ENCODE results near the gene ARHGAP15. TPM values are rescaled to one million over a fixed set of nuclear protein-coding genes. Genes with fewer than 3 reads are reported as not detected.

Gene ARHGAP15
- total and polyA plus RNA-seq, 2 experiments from 2014 or later = not detected

DNA sequence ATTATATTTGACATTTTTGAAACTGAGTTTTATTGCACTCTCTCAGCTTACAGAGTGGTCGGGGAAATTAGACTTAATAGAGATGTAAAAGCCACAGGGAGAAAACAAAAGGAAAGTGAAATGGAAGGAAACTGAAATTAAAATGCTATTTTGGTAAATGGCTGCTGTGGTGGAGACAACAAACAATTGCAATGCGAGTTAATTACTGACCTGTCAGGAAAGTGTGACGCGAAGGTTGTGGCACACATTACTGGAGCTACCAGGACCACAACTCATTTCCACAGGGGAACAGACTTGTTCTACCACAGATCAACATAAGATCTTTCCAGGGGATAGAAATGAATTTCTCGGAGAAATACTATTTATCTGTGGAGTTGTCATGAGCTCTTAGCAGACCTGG is 19.5 kb downstream of the ARHGAP15 start:
- Histone ChIP-seq H3K4me3 (no peak overlapping the region), H3K9me2 (ENCODE audit: insufficient read depth) (no peaks in the 10 kb centered on the region), H4K20me1 (ENCODE audit: insufficient read depth) (no peaks in the 10 kb centered on the region), H3K9me3 (ENCODE audit: low read depth) (no peaks in the 10 kb centered on the region), H3K4me1 (ENCODE audit: insufficient read depth) (no peaks in the 10 kb centered on the region), H3K36me3 (ENCODE audit: low read depth) (no peaks in the 10 kb centered on the region), H3K27ac (no peak overlapping the region), H2AFZ (no peak overlapping the region), H3F3A (ENCODE audit: insufficient read depth) (no peaks in the 10 kb centered on the region), H3K4me2 (ENCODE audit: unreplicated experiment) (no peak overlapping the region), H3K9ac (no peak overlapping the region), H3K79me2 (ENCODE audit: insufficient read depth) (no peaks in the 10 kb centered on the region), H3K27me3 (replicated peaks; ENCODE audit: insufficient read depth) (no peaks in the 10 kb centered on the region; the same call in none of the 2 replicates)
- TF ChIP-seq EZH2phosphoT487 (IDR thresholded peaks at IDR 0.05; ENCODE audit: insufficient read depth, low read depth) (no peak), EZH2 (IDR thresholded peaks at IDR 0.05; ENCODE audit: insufficient read depth, poor library complexity, severe bottlenecking) (no peak)
- DNase-seq = no peak
- in situ Hi-C loops (cut with MboI) = no loop called here
- 65 to 68% methylated on average over 5 of the region's 5 CpGs for WGBS, 2 experiments (ENCODE audit: low coverage in 1 of 2, low lambda C conversion rate in 2 of 2, missing lambda C conversion rate in 2 of 2)

DNA sequence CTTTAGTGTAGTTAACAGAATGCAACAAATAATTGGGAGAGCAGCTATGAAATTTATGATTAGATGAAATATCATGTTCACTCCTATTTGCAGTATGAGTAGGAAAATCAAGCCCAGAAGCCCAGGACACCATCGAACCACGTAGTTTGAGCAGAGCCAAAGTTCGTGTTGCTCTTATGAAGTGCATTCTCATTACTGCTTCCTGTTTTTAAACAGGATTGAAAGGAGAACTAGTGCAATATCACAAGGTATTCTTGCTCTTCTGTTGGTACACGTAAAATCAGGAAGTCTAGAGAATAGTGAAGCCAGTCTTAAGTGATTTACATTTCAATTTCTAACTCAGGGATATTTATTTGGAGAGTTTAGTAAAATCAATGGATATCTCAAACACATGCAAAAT is 21.1 kb downstream of the ARHGAP15 start:
- TF ChIP-seq EZH2phosphoT487 (IDR thresholded peaks at IDR 0.05; ENCODE audit: insufficient read depth, low read depth) (no peak), EZH2 (IDR thresholded peaks at IDR 0.05; ENCODE audit: insufficient read depth, poor library complexity, severe bottlenecking) (no peak)
- no peaks in the 10 kb centered on the region; the same call in 1 of the 2 replicates for H3K27me3 ChIP-seq (replicated peaks; ENCODE audit: insufficient read depth)
- no peaks in the 10 kb centered on the region for H3K36me3 ChIP-seq (ENCODE audit: low read depth)
- no peak overlapping the region for H3K4me2 ChIP-seq (ENCODE audit: unreplicated experiment)
- in situ Hi-C loops (cut with MboI) = no loop called here
- H4K20me1 ChIP-seq (ENCODE audit: insufficient read depth) = no peaks in the 10 kb centered on the region
- no peaks in the 10 kb centered on the region for H3K9me2 ChIP-seq (ENCODE audit: insufficient read depth)
- WGBS, 2 experiments (ENCODE audit: low coverage in 1 of 2, low lambda C conversion rate in 2 of 2, missing lambda C conversion rate in 2 of 2) = 8 to 13% methylated on average over 4 of the region's 4 CpGs
- no peak overlapping the region for H3K4me3 ChIP-seq
- H3K4me1 ChIP-seq (ENCODE audit: insufficient read depth) = no peaks in the 10 kb centered on the region
- H2AFZ ChIP-seq = no peak overlapping the region
- no peaks in the 10 kb centered on the region for H3K9me3 ChIP-seq (ENCODE audit: low read depth)
- H3K9ac ChIP-seq = no peak overlapping the region
- no peaks in the 10 kb centered on the region for H3K79me2 ChIP-seq (ENCODE audit: insufficient read depth)
- no peak overlapping the region for H3K27ac ChIP-seq
- H3F3A ChIP-seq (ENCODE audit: insufficient read depth) = no peaks in the 10 kb centered on the region
- DNase-seq = no peak

- no peaks in the 10 kb centered on the region for H3F3A ChIP-seq (ENCODE audit: insufficient read depth)
Observed at GRCh38 chr2:143151111-143151752, 22.0 kb downstream of the ARHGAP15 start.

GRCh38 chr2:143152219-143152618 is 23.0 kb downstream of the ARHGAP15 start:
- Histone ChIP-seq H3K27ac (no peak overlapping the region), H3K36me3 (ENCODE audit: low read depth) (no peaks in the 10 kb centered on the region), H3K9ac (no peak overlapping the region), H3K27me3 (replicated peaks; ENCODE audit: insufficient read depth) (no peaks in the 10 kb centered on the region; the same call in 1 of the 2 replicates), H3F3A (ENCODE audit: insufficient read depth) (no peaks in the 10 kb centered on the region), H3K9me2 (ENCODE audit: insufficient read depth) (no peaks in the 10 kb centered on the region), H3K4me2 (ENCODE audit: unreplicated experiment) (no peak overlapping the region), H3K79me2 (ENCODE audit: insufficient read depth) (no peaks in the 10 kb centered on the region), H3K4me1 (ENCODE audit: insufficient read depth) (no peaks in the 10 kb centered on the region), H3K4me3 (no peak overlapping the region), H3K9me3 (ENCODE audit: low read depth) (no peaks in the 10 kb centered on the region), H4K20me1 (ENCODE audit: insufficient read depth) (no peaks in the 10 kb centered on the region), H2AFZ (no peak overlapping the region)
- TF ChIP-seq EZH2phosphoT487 (IDR thresholded peaks at IDR 0.05; ENCODE audit: insufficient read depth, low read depth) (no peak), EZH2 (IDR thresholded peaks at IDR 0.05; ENCODE audit: insufficient read depth, poor library complexity, severe bottlenecking) (no peak)
- no peak for DNase-seq
- in situ Hi-C loops (cut with MboI) = no loop called here
- 43 to 48% methylated on average over 2 of the region's 2 CpGs for WGBS, 2 experiments (ENCODE audit: low coverage in 1 of 2, low lambda C conversion rate in 2 of 2, missing lambda C conversion rate in 2 of 2)

More at GRCh38 chr2:143151111-143151752, 22.0 kb downstream of the ARHGAP15 start:
- no peaks in the 10 kb centered on the region for H4K20me1 ChIP-seq (ENCODE audit: insufficient read depth)
- TF ChIP-seq EZH2phosphoT487 (IDR thresholded peaks at IDR 0.05; ENCODE audit: insufficient read depth, low read depth) (no peak), EZH2 (IDR thresholded peaks at IDR 0.05; ENCODE audit: insufficient read depth, poor library complexity, severe bottlenecking) (no peak)
- no peaks in the 10 kb centered on the region for H3K9me2 ChIP-seq (ENCODE audit: insufficient read depth)
- in situ Hi-C loops (cut with MboI) = no loop called here
- no peak overlapping the region for H2AFZ ChIP-seq
- no peaks in the 10 kb centered on the region for H3K4me1 ChIP-seq (ENCODE audit: insufficient read depth)
- no peak overlapping the region for H3K4me3 ChIP-seq
- H3K27me3 ChIP-seq (replicated peaks; ENCODE audit: insufficient read depth) = no peaks in the 10 kb centered on the region; the same call in 1 of the 2 replicates
- H3K27ac ChIP-seq = no peak overlapping the region
- no peak overlapping the region for H3K4me2 ChIP-seq (ENCODE audit: unreplicated experiment)
- DNase-seq = no peak
- no peaks in the 10 kb centered on the region for H3K79me2 ChIP-seq (ENCODE audit: insufficient read depth)
- no peaks in the 10 kb centered on the region for H3K9me3 ChIP-seq (ENCODE audit: low read depth)
- no peak overlapping the region for H3K9ac ChIP-seq
- no peaks in the 10 kb centered on the region for H3K36me3 ChIP-seq (ENCODE audit: low read depth)
- WGBS, 2 experiments (ENCODE audit: low coverage in 1 of 2, low lambda C conversion rate in 2 of 2, missing lambda C conversion rate in 2 of 2) = 23 to 40% methylated on average over 1 of the region's 1 CpG
